Measurements from ENCODE around the gene C10orf67.
A peak's percentile ranks its signal among the peaks of the same experiment; 100 is the strongest.
"Not testable (repeated sequence)": the region's sequence is repeated elsewhere in the genome, so short reads cannot be mapped to it uniquely, and the experiment has no call there.

C10orf67 gene

GRCh38 chr10:23319835-23320234, 24.8 kb downstream of the C10orf67 start:
- no peak for DNase-seq

GRCh38 chr10:23318359-23318758, 26.2 kb downstream of the C10orf67 start:
- no peak for DNase-seq

GRCh38 chr10:23317416-23317815, 27.2 kb downstream of the C10orf67 start:
- no peak for DNase-seq

- no peak for DNase-seq
These were observed 28.2 kb downstream of the C10orf67 start for GRCh38 chr10:23316406-23316805.

GRCh38 chr10:23315966-23316365, 28.6 kb downstream of the C10orf67 start:
- DNase-seq, result no peak

GRCh38 chr10:23314835-23315239, 29.8 kb downstream of the C10orf67 start:
- DNase-seq, result peak; percentile 15

- no peak for DNase-seq
These were observed 33.6 kb downstream of the C10orf67 start for GRCh38 chr10:23311034-23311433.

GRCh38 chr10:23310404-23310803, 34.2 kb downstream of the C10orf67 start:
- no peak for DNase-seq

- not testable (repeated sequence) for DNase-seq
These were observed 44.6 kb downstream of the C10orf67 start for GRCh38 chr10:23299961-23300360.

- DNase-seq, result no peak
These were observed 49.9 kb downstream of the C10orf67 start for GRCh38 chr10:23294638-23295247.

- DNase-seq, result no peak
These were observed 50.5 kb downstream of the C10orf67 start for GRCh38 chr10:23293973-23294590.

- DNase-seq, result peak; percentile 84
These were observed 51.4 kb downstream of the C10orf67 start for GRCh38 chr10:23293145-23293724.

- DNase-seq, result no peak
These were observed 52.9 kb downstream of the C10orf67 start for GRCh38 chr10:23291551-23292334.

- DNase-seq, result no peak
These were observed 59.8 kb downstream of the C10orf67 start for GRCh38 chr10:23284674-23285335.

GRCh38 chr10:23284155-23284554, 60.4 kb downstream of the C10orf67 start:
- DNase-seq, result no peak

GRCh38 chr10:23283680-23284079, 60.9 kb downstream of the C10orf67 start:
- DNase-seq, result no peak

- no peak for DNase-seq
These were observed 63.6 kb downstream of the C10orf67 start for GRCh38 chr10:23281044-23281433.

- DNase-seq, result no peak
These were observed 64.1 kb downstream of the C10orf67 start for GRCh38 chr10:23280419-23281043.

GRCh38 chr10:23275355-23275754, 69.2 kb downstream of the C10orf67 start:
- no peak for DNase-seq

- DNase-seq, result not testable (repeated sequence)
These were observed 70.4 kb downstream of the C10orf67 start for GRCh38 chr10:23274179-23274578.

- no peak for DNase-seq
These were observed 74.1 kb downstream of the C10orf67 start for GRCh38 chr10:23270531-23270930.

GRCh38 chr10:23263441-23264164, 81.0 kb downstream of the C10orf67 start:
- no peak for DNase-seq

All from NCI-H774 (cell line).